GM15510 (cell line): Measurements from ENCODE around the gene DLG1.

Source experiments
- POLR2A ChIP-seq: IDR thresholded peaks from 3 replicates; pipeline ENCODE4 v1.6.1; 2011; ENCODE audit warnings: borderline replicate concordance; ENCODE audit not compliant: insufficient read length; ENCODE audit errors: extremely low read depth

DLG1 gene

GRCh38 chr3:197031315-197032285, 266.8 kb downstream of the DLG1 start:
- TF ChIP-seq POLR2A = no peak

GRCh38 chr3:197030379-197031314, 267.8 kb downstream of the DLG1 start:
- no peak for TF ChIP-seq POLR2A

- peak; percentile 72 for TF ChIP-seq POLR2A
Observed at GRCh38 chr3:197029511-197030167, 268.8 kb downstream of the DLG1 start, which contains the start of gene MELTF. Gene MELTF, minus strand, starts transcription at chr3:197029817. Its CDS starts 115 bp downstream, at chr3:197029702.

DNA sequence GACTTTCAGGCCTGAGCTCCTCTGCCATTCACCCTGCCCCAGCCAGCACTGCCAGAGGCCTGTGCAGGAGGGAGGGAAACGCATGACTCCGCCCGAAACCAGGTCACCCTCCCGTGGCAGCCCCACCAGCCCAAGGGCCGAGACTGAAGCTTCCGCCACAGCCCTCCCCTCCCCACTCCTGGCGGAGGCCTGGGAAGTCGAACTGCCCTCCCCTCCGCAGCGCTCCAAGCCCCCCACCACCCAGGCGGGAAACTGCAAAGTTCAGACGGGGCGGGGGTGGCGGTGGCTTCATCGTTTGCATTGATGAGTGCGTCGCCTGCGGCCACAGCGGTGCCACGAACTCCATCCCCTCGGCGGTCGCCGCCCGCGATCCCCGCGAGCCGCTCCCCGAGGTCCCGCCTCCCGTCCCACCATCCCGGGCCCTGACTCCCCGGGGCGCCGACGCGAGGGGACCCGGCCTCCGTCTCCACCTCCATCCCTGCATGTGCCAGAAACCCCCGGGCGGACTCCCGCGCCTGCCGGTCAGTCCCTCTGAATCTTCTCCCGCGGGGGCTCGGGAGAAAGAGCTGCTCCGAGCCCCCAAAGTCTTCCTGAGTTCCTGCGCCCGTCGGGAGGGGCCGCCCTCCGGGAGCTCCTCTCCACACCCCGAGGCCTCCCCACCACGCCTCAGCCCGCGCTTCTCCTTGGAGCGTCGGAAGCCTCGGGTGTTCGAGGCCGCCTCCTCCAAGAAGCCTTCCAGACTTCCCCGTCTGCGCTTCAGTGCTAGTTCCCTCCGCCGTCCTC, 269.5 kb downstream of the DLG1 start:
- TF ChIP-seq POLR2A = peak; percentile 29

DNA sequence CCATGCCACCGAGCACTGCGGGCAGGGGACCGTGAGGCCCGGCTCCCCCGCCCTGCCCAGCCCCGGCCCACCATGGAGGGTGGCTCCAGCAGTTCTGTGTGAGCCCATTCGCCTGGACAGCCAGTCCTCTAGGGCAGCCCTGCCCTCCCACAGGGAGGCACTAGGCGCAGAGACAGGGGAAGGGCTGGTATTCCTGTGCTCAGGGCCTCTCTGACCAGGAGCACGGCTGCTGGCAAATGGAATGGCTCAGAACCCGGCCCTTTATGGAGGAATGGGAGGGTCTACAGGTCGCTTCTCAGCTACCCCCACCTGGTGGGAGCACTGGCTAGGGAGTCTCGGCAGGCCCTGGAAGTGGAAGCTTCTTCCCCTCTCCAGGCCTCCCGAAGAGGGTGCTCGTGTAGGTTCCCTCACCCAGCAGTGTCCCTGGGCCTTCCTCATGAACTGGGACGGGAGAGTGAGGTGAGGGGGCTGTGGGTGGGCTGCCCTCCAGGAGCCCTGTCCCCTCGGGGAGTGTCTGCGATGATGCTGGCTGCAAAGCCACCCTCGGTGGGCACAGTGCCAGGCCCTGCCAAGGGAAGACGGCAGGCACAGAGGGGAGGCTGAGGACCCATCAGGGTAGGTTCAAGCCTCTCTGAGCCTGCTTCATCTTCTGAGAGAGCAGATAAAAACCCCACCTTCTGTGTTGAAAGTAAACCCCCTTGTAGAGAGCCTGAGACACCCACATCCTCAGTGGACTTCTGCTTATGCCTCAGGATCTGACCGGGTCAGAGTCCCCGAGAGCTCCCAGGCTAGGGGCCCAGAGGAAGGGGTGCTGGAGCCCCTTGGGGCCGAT, 270.3 kb downstream of the DLG1 start:
- TF ChIP-seq POLR2A = no peak

DNA sequence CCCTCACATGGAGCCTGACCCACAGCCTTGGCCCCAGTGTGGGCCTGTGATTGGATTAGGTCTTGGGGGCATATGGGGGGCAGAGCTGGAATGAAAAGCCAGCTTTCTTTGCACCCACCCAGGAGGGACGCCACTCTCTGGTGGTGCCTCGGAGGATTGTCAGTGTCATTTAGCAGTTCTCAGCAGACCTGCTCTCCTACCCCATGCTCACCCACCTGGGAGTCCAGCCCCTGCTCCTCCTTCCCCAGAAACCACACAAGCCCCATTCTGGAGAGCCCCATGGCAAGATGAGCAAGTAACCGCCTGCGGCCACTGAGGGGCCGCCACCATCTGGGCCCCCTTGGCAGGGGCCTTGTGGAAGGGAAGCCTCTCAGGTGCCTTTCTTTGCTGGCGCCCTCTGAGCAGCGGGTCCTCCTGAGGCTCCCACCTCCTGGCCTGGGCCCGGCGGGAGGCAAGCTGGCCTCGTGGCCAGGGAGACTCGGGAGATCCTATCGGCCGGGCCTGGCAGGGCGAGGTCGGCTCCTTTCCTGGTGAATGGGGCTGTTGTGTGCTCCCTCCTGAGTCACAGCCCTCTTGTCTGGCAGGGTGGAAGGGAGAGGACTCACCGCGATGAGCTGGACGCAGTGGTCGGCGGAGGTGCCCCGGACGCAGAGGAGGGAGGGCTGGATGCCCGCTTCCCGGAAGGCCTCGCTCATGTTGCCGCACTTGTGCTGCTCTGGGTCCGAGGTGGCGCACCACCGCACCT, 271.1 kb downstream of the DLG1 start:
- no peak for TF ChIP-seq POLR2A

DNA sequence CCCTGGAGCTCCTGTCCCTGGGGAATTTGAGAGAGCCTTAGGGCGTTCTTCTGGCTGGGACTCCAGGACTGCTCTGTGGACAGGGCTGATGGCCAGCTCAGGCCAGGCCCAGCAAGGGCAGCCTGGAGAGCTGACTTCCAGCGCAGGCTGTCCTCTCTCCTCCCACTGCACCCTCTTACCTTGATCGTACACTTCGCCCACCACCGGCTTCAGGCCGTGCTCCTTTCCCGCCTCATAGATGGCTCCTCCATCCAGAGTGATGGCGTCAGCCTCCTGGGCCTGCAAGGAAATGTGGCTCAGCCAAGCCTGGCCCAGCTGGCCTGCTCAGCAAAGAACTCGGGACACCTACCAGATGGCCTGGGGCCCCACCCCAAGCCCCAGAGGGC, 271.9 kb downstream of the DLG1 start:
- TF ChIP-seq POLR2A = no peak

DNA sequence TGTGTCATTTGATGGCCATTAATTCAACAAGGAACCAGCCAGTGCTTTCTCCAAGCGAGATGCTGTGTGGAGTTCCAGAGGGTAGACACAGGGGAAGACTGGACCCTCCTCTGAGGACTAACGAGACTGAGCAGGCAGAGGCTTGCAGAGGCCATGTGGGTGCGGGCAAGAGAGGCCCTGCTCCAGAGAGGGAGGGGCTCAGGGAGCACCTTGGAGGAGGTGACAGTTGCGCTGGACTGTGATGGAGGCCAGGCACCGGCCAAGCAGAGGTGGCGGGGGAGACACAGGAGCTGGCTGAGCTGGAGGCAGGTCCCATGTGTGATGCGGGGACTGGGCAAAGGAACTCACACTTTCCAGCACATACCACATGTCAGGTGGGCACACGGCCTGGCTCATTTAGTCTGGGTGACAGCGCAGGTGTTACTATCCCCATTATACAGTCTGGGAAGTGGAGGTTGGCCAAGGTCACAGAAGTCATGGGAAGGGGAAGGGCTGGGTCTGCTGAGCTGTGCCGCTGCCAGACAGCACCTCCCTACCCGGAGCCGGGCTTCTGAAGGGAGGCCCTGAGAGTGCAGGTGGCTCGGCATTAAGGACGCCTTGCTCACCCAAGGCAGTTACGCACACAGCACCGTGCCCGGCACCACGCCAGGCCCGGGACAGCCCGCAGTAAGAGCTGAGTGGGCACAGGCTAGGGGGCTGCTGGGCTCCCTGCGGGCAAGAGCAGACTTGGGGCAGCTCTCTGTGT, 272.5 kb downstream of the DLG1 start:
- TF ChIP-seq POLR2A = no peak

DNA sequence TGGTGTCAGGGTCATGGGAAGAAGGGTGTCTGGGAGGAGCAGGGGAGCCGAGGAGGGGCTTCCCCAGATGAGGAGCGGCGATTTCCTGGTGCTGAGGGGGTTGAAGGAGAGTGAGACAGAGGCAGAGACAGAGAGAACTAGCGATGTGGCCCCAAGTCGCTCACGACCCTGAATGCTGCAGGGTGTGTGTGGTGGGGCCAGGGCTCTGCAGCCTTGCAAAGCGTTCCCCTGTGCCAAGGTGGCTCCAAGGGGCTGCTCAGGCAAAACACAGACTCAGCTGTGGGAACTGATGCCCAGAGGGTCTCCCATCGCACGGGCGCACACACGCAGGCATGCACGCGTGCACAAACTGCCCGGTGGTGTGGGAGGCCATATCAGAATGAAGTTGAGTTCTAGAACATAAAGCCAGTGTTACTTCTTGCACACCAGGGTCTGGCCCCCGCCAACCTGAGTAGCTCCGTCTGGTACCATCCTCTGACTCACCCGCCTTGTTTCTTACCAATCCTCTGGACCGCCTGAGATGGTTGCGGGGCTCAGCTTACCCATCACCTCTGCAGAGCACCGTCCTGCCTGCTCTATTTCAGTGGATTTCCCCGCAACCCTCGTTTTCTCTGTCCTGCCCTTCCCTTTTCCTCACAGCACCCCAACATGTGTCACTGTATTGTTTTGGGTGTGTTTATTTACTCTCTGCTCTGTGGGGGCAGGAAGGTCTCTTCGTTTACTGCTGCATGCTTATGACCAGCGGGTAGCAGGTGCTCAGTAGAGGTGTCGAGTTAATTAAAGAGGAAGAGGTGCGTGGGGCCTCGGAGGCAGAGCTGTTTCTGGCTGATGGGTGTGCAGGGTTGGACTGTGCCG, 273.3 kb downstream of the DLG1 start:
- no peak for TF ChIP-seq POLR2A

DNA sequence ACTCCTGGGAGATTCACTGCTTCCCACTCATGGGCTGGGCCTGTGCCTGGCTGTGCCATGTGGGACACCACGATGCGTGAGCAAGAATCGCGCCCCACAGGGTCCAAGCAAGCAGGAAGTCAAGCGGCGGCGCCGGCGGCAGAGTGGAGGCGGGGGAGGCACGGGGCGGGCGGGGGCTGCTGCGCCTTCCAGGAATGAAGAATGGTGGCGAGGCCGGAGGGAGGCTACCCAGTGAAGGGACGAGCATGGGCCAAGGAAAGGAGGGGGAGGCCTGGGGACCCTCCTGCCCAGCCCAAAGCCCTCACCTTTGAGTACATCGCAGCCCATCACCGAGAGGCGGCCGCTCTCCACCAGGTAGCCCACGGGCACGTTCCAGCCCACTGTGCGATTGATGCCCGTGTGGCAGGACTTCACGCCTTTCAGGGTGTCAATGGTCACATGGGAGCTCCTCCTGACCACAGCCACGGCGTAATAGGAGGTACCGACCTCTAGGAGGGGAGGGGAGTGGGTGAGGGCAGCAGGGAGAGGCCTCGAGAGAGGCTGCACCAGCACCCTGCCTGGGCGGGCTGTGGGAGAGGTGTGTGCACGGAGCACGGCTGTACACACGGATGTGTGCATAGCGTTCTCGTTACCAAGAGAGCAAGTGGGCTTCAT, 274.3 kb downstream of the DLG1 start:
- TF ChIP-seq POLR2A = no peak

- no peak for TF ChIP-seq POLR2A
Observed at GRCh38 chr3:197023241-197023997, 275.0 kb downstream of the DLG1 start.
